Osteocyte (in vitro differentiated cells): ENCODE data around the gene OR8D2. TPM values are rescaled to one million over a fixed set of nuclear protein-coding genes. Genes with fewer than 3 reads are reported as not detected.

Source experiments
- DNase-seq: peaks from one replicate; pipeline ENCODE4 v3.0.0; 2021; ENCODE audit warnings: mixed read lengths; ENCODE audit not compliant: unreplicated experiment; ENCODE audit errors: extremely low spot score
- H3K27ac Mint-ChIP-seq: one replicate; pipeline ENCODE4 v1.8.0; 2021; ENCODE audit warnings: mild to moderate bottlenecking, mixed read lengths; ENCODE audit not compliant: unreplicated experiment
- H3K27me3 Mint-ChIP-seq: one replicate; pipeline ENCODE4 v1.8.0; 2021; ENCODE audit warnings: mixed read lengths; ENCODE audit not compliant: unreplicated experiment
- H3K36me3 Mint-ChIP-seq: one replicate; pipeline ENCODE4 v1.8.0; 2021; ENCODE audit warnings: mixed read lengths; ENCODE audit not compliant: unreplicated experiment
- H3K4me1 Mint-ChIP-seq: one replicate; pipeline ENCODE4 v1.8.0; 2021; ENCODE audit warnings: mixed read lengths; ENCODE audit not compliant: unreplicated experiment
- H3K4me3 Mint-ChIP-seq: one replicate; pipeline ENCODE4 v1.8.0; 2021; ENCODE audit warnings: mild to moderate bottlenecking, moderate library complexity, mixed read lengths; ENCODE audit not compliant: unreplicated experiment
- H3K9me3 Mint-ChIP-seq: one replicate; pipeline ENCODE4 v1.8.0; 2021; ENCODE audit warnings: mixed read lengths; ENCODE audit not compliant: unreplicated experiment
- total RNA-seq: library from RNA; stranded (reverse); gene quantifications from 2 replicates; pipeline ENCODE4 v1.2.1, GENCODE V29; 2021
- TF ChIP-seq, protein P1 (sequence below): fragments of 200-600 bp; sonication (generic); IDR thresholded peaks from 2 replicates; pipeline ENCODE4 v1.5.0; 2021; ENCODE audit warnings: antibody characterized with exemption, mild to moderate bottlenecking, moderate library complexity

The OR8D2 gene
- total RNA-seq, 1 donor from 2014 or later, result not detected

GRCh38 chr11:124296016-124296415 is 24.0 kb downstream of the OR8D2 start:
- Mint-ChIP-seq H3K36me3 (no peaks in the 10 kb centered on the region), H3K4me3 (no peak overlapping the region), H3K27ac (no peak overlapping the region), H3K27me3 (no peaks in the 10 kb centered on the region), H3K9me3 (no peaks in the 10 kb centered on the region), H3K4me1 (no peaks in the 10 kb centered on the region)
- DNase-seq, result no peak
- TF ChIP-seq, protein P1, sequence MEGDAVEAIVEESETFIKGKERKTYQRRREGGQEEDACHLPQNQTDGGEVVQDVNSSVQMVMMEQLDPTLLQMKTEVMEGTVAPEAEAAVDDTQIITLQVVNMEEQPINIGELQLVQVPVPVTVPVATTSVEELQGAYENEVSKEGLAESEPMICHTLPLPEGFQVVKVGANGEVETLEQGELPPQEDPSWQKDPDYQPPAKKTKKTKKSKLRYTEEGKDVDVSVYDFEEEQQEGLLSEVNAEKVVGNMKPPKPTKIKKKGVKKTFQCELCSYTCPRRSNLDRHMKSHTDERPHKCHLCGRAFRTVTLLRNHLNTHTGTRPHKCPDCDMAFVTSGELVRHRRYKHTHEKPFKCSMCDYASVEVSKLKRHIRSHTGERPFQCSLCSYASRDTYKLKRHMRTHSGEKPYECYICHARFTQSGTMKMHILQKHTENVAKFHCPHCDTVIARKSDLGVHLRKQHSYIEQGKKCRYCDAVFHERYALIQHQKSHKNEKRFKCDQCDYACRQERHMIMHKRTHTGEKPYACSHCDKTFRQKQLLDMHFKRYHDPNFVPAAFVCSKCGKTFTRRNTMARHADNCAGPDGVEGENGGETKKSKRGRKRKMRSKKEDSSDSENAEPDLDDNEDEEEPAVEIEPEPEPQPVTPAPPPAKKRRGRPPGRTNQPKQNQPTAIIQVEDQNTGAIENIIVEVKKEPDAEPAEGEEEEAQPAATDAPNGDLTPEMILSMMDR, result no peak

DNA sequence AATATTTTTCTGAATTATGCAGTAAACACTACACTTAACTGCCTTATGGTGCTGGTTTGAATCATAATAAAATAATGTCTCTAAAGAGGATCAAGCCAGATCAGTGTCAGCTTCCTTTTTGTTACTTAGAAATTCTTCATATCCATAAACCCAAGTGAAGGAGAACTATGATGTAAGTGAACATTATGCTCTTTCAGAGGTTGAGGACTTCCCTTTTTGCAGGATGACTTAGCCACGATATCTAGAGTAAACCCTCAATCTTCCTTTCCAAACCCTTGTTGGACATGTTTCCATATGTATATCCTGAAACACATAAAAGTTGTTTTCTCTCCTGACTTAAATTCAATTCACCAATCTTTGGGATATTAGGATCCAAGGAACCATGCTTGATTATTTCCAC is 25.3 kb downstream of the OR8D2 start:
- H3K27ac Mint-ChIP-seq, result no peak overlapping the region
- no peaks in the 10 kb centered on the region for H3K36me3 Mint-ChIP-seq
- no peaks in the 10 kb centered on the region for H3K27me3 Mint-ChIP-seq
- no peaks in the 10 kb centered on the region for H3K4me1 Mint-ChIP-seq
- TF ChIP-seq, protein P1, result no peak
- H3K9me3 Mint-ChIP-seq, result no peaks in the 10 kb centered on the region
- no peak for DNase-seq
- no peak overlapping the region for H3K4me3 Mint-ChIP-seq

- H3K27ac Mint-ChIP-seq, result no peak overlapping the region
- H3K36me3 Mint-ChIP-seq, result no peaks in the 10 kb centered on the region
- TF ChIP-seq, protein P1, result no peak
- no peak for DNase-seq
- H3K9me3 Mint-ChIP-seq, result peaks cover 6% of the 10 kb centered on the region
- no peaks in the 10 kb centered on the region for H3K27me3 Mint-ChIP-seq
- no peak overlapping the region for H3K4me3 Mint-ChIP-seq
- no peaks in the 10 kb centered on the region for H3K4me1 Mint-ChIP-seq
Observed at GRCh38 chr11:124285610-124286344, 34.2 kb downstream of the OR8D2 start.

DNA sequence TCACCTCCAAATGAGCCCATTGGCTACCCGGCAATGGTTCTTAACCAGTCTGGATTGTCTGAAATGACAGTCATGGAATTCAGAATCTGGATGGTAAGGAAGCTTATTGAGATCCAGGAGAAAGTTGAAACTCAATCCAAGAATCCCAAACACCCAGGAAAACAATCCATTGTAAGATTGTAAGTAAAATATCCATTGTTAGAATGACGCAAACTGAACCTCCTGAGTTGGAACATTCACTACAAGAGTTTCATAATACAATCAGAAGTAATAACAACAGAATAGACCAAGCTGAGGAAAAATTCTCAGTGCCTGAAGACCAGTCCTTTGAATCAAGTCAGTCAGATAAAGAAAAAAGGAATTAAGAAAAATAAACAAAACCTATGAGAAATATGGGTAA is 41.7 kb downstream of the OR8D2 start:
- H3K9me3 Mint-ChIP-seq, result peaks cover 15% of the 10 kb centered on the region
- no peak overlapping the region for H3K27ac Mint-ChIP-seq
- no peak overlapping the region for H3K4me3 Mint-ChIP-seq
- no peaks in the 10 kb centered on the region for H3K27me3 Mint-ChIP-seq
- no peak for DNase-seq
- TF ChIP-seq, protein P1, result no peak
- H3K36me3 Mint-ChIP-seq, result no peaks in the 10 kb centered on the region
- no peaks in the 10 kb centered on the region for H3K4me1 Mint-ChIP-seq

GRCh38 chr11:124277804-124278203 is 42.2 kb downstream of the OR8D2 start:
- DNase-seq, result no peak
- TF ChIP-seq, protein P1, result no peak
- Mint-ChIP-seq H3K36me3 (no peaks in the 10 kb centered on the region), H3K27me3 (no peaks in the 10 kb centered on the region), H3K4me1 (no peaks in the 10 kb centered on the region), H3K9me3 (peaks cover 15% of the 10 kb centered on the region), H3K27ac (no peak overlapping the region), H3K4me3 (no peak overlapping the region)
